WI38 (cell line): ENCODE measurements around the gene RGPD3.

ENCODE experiments used
- H3K4me3 ChIP-seq: 2 replicates; pipeline ENCODE4 v1.5.1; 2011; ENCODE audit warnings: low read depth, mild to moderate bottlenecking, control low read depth, low read length
- TF ChIP-seq, protein P1 (sequence below): IDR thresholded peaks from 2 replicates; pipeline ENCODE4 v1.5.1; 2012; ENCODE audit warnings: low read depth, mild to moderate bottlenecking, control low read depth, low read length

The RGPD3 gene

DNA sequence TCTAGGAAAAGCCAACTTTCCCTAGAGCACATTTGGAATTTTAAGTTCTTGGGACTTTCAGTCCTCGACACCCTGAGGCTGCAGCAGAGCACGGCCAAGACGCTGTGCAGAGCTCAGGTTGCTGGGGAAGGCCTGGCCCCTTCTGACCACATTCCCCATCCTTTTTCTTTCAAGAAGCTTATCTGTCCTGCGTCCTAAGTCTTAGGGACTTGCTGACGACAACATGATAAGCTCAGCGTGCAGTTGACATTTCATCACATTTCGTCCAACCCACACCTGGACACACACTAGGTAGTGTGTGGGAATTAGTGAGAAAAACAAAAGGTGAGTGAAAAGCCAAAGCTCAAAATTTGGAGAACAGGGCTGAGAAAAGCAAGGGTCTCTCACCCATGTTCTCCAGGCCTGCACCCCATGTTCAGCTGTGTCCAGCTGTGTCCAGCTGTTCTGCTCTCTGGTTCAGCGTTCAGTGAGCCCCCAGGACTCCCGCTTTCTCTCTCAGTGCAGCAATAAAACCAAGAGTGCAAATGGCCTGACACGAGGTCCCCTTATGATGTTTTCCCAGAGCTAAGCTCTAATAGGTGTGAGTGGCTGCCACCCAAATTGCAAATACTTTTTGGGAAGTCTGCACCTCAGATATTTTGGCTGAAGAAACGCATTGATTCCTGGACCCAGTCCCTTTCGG is 101.9 kb downstream of the RGPD3 start:
- TF ChIP-seq, protein P1, sequence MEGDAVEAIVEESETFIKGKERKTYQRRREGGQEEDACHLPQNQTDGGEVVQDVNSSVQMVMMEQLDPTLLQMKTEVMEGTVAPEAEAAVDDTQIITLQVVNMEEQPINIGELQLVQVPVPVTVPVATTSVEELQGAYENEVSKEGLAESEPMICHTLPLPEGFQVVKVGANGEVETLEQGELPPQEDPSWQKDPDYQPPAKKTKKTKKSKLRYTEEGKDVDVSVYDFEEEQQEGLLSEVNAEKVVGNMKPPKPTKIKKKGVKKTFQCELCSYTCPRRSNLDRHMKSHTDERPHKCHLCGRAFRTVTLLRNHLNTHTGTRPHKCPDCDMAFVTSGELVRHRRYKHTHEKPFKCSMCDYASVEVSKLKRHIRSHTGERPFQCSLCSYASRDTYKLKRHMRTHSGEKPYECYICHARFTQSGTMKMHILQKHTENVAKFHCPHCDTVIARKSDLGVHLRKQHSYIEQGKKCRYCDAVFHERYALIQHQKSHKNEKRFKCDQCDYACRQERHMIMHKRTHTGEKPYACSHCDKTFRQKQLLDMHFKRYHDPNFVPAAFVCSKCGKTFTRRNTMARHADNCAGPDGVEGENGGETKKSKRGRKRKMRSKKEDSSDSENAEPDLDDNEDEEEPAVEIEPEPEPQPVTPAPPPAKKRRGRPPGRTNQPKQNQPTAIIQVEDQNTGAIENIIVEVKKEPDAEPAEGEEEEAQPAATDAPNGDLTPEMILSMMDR, result no peak
- H3K4me3 ChIP-seq, result no peak overlapping the region

DNA sequence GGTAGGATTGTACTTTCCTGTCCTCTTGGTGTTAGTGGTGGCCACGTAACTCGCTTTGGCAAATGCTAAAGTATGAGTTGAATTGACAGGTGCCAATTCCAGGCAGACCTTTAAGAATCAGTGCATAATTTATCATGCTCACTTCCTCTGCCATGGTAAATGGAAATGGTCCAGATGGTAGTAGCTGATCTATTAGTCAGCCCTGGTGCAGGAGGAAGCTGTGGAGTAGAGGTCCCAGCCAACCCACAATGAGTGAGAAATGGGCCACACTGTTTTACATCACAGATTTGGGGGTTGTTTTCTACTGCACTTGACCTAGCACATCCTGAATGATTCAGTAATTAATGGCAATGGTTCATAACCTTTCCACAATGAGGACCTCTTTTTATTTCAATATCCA is 104.4 kb downstream of the RGPD3 start:
- TF ChIP-seq, protein P1, result no peak

DNA sequence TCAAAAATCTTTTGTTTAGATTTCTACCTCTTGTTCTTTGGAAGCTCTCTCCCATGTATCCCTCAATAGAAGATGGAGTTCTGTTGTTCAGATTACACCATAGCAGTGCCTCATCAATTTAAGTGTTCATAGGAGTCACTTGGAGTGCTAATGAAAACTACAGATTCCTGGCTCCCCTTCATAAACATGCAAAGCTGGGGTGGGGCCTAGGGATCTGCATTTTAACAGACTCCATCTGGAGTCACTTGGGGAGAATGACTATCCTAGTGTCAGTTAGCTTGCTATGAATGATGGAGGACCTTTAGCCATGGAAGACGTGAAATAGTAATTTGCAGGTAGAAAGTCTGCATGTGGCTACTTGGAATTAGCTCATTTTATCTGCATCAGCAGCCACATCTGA is 105.4 kb downstream of the RGPD3 start:
- TF ChIP-seq, protein P1, result no peak
- no peak overlapping the region for H3K4me3 ChIP-seq

More for the DNA sequence above, 104.4 kb downstream of the RGPD3 start:
- H3K4me3 ChIP-seq, result no peak overlapping the region

DNA sequence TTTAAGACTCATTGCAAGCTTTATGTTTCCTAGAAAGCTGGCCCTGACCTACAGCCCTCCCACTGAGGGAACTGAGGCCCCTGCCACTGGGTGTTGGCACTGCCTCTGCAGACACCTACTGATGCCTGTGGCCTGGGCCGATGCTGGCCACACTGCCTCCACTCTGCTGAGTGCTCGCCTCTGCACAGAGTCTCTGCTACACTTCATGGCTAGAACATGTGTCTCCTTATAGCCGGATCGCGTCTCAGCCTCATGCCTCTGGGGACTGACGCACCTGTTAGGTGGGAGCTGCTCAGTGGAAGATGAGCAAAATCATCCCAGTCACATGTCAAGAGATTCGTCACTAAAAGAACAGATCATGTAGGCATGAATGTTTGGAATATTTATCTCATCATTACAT is 108.7 kb downstream of the RGPD3 start:
- TF ChIP-seq, protein P1, result no peak
- H3K4me3 ChIP-seq, result no peak overlapping the region

DNA sequence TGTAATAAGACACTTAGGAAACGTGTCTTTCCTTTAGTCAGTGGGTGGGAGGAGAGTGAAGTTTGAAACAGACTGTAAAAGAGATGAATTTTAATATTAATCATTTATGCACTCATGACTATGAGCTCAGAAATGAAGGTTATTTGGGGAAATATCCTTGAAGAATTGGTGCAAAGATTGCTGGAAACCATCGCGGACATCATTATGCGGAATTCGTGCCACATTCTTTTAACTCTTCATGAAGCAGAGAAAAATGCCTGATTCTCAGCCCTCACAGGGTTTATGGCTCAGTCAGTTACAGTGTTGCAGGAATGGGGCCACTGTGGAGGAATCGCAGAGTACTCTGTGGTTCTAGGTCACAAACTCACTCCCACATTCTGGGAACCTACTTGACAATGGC is 109.7 kb downstream of the RGPD3 start:
- no peak overlapping the region for H3K4me3 ChIP-seq
- TF ChIP-seq, protein P1, result no peak

DNA sequence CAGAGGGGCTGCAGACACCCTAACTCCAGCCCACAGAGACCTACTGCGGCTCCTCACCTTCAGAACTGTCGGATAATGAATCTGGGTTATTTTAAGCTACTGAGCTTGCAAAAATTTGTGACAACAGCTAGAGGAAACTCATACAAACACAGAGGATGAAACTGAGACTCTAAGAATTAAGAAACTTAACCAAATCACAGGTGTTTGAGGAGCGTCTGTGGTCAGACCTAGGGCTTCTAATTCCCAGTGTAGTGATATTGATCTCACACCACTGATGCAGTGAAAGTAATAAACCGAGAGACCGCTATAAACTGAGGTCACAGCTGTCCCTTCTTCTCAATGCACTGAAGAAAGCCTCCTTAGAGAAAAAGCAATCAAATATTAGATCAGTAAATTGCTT is 110.1 kb downstream of the RGPD3 start:
- TF ChIP-seq, protein P1, result no peak
- H3K4me3 ChIP-seq, result no peak overlapping the region

DNA sequence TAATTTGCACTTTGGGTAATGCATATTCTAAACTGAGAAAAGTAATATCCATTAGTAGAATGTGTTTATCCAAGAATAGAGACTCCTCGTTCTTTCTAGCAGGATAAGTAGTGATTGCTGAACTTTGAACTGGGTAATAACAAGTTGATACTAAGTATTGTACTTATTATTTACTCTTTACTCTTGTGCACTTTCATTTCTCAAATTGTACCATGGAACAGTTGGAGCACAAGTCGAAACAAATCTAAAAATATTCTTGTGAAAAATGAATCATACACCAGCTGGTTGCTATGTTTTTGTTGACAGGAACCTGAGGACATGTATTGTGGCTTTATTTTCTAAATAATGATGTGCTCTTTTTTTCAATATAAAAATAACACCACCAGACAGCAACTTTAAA is 111.9 kb downstream of the RGPD3 start:
- TF ChIP-seq, protein P1, result no peak
- no peak overlapping the region for H3K4me3 ChIP-seq
